MM.1S (cell line): ENCODE results near the gene WNT3.

Experiments used
- DNase-seq: peaks from one replicate; pipeline ENCODE4 v3.0.0-alpha.2; 2015
- H2AFZ ChIP-seq: fragments of 300-600 bp; sonication (generic); 2 replicates; pipeline ENCODE4 v1.6.0; 2016; ENCODE audit warnings: antibody characterized with exemption, low read length
- H3F3A ChIP-seq: fragments of 300-600 bp; sonication (generic); 2 replicates; pipeline ENCODE4 v1.6.1; 2016; ENCODE audit warnings: mild to moderate bottlenecking, antibody characterized with exemption, low read length, moderate library complexity, mixed read lengths; ENCODE audit not compliant: insufficient read depth
- H3K27ac ChIP-seq: fragments of 300-600 bp; sonication (generic); 2 replicates; pipeline ENCODE4 v1.5.1; 2016; ENCODE audit warnings: mild to moderate bottlenecking, low read length
- H3K27me3 ChIP-seq: fragments of 300-600 bp; sonication (generic); replicated peaks from 2 replicates; pipeline ENCODE4 v1.6.0; 2016; ENCODE audit warnings: low read length; ENCODE audit not compliant: insufficient read depth
- H3K36me3 ChIP-seq: fragments of 300-600 bp; sonication (generic); replicated peaks from 2 replicates; pipeline ENCODE4 v1.6.1; 2016; ENCODE audit warnings: mild to moderate bottlenecking, low read length, mixed read lengths; ENCODE audit not compliant: insufficient read depth
- H3K4me1 ChIP-seq: fragments of 300-600 bp; sonication (generic); 2 replicates; pipeline ENCODE4 v1.6.1; 2016; ENCODE audit warnings: low read length, mixed read lengths
- H3K4me2 ChIP-seq: fragments of 300-600 bp; sonication (generic); 2 replicates; pipeline ENCODE4 v1.6.0; 2016; ENCODE audit warnings: low read depth, low read length
- H3K4me3 ChIP-seq: fragments of 300-600 bp; sonication (generic); 2 replicates; pipeline ENCODE4 v1.5.1; 2016; ENCODE audit warnings: low read length, mixed read lengths
- H3K79me2 ChIP-seq: fragments of 300-600 bp; sonication (generic); 2 replicates; pipeline ENCODE4 v1.6.1; 2016; ENCODE audit warnings: mixed run types, low read length, mixed read lengths
- H3K9ac ChIP-seq: fragments of 300-600 bp; sonication (generic); 2 replicates; pipeline ENCODE4 v1.6.1; 2016; ENCODE audit warnings: low read length, mixed read lengths
- H3K9me2 ChIP-seq: fragments of 300-600 bp; sonication (generic); replicated peaks from 2 replicates; pipeline ENCODE4 v1.6.1; 2016; ENCODE audit warnings: mild to moderate bottlenecking, low read length, mixed read lengths; ENCODE audit not compliant: insufficient read depth
- H3K9me3 ChIP-seq: fragments of 300-600 bp; sonication (generic); replicated peaks from 2 replicates; pipeline ENCODE4 v1.6.1; 2016; ENCODE audit warnings: mild to moderate bottlenecking, low read length, mixed read lengths; ENCODE audit not compliant: insufficient read depth
- H4K20me1 ChIP-seq: fragments of 300-600 bp; sonication (generic); 2 replicates; pipeline ENCODE4 v1.6.1; 2016; ENCODE audit warnings: mild to moderate bottlenecking, low read length, moderate library complexity, mixed read lengths; ENCODE audit not compliant: insufficient read depth
- CTCF ChIP-seq: fragments of 300-600 bp; sonication (generic); IDR thresholded peaks from 2 replicates; pipeline ENCODE4 v1.5.1; 2016; ENCODE audit warnings: antibody characterized with exemption, low read length, mixed read lengths
- EZH2 ChIP-seq: fragments of 300-600 bp; sonication (generic); optimal IDR thresholded peaks from 2 replicates; pipeline ENCODE3; 2017; ENCODE audit warnings: low read depth, mild to moderate bottlenecking, antibody characterized with exemption, low read length, mixed read lengths
- EZH2phosphoT487 ChIP-seq: fragments of 300-600 bp; sonication (generic); IDR thresholded peaks from 2 replicates; pipeline ENCODE4 v1.6.1; 2018; ENCODE audit warnings: antibody characterized with exemption, low read length

The WNT3 gene

GRCh38 chr17:46742565-46743270 is 75.8 kb downstream of the WNT3 start:
- TF ChIP-seq CTCF: no peak
- TF ChIP-seq EZH2: no peak
- TF ChIP-seq EZH2phosphoT487: no peak
- Histone ChIP-seq H4K20me1 (no peaks in the 10 kb centered on the region), H3K27ac (no peak overlapping the region), H3K9me2 (no peaks in the 10 kb centered on the region), H3K36me3 (no peaks in the 10 kb centered on the region), H3F3A (no peaks in the 10 kb centered on the region), H3K4me2 (no peak overlapping the region), H3K9ac (no peak overlapping the region), H3K4me1 (no peaks in the 10 kb centered on the region), H3K4me3 (no peak overlapping the region), H2AFZ (no peak overlapping the region), H3K9me3 (no peaks in the 10 kb centered on the region), H3K27me3 (no peaks in the 10 kb centered on the region), H3K79me2 (no peaks in the 10 kb centered on the region)
- DNase-seq: no peak

- H3K4me1 ChIP-seq: no peaks in the 10 kb centered on the region
- no peak overlapping the region for H3K27ac ChIP-seq
- H2AFZ ChIP-seq: no peak overlapping the region
- H3K9me2 ChIP-seq: no peaks in the 10 kb centered on the region
- H3K4me3 ChIP-seq: no peak overlapping the region
- H4K20me1 ChIP-seq: no peaks in the 10 kb centered on the region
- no peak overlapping the region for H3K9ac ChIP-seq
- TF ChIP-seq CTCF: no peak
- no peak for TF ChIP-seq EZH2phosphoT487
- no peak for TF ChIP-seq EZH2
- no peak for DNase-seq
- H3K4me2 ChIP-seq: no peak overlapping the region
- no peaks in the 10 kb centered on the region for H3F3A ChIP-seq
- no peaks in the 10 kb centered on the region for H3K36me3 ChIP-seq
- no peaks in the 10 kb centered on the region for H3K27me3 ChIP-seq
- no peaks in the 10 kb centered on the region for H3K9me3 ChIP-seq
- no peaks in the 10 kb centered on the region for H3K79me2 ChIP-seq
Observed at GRCh38 chr17:46741122-46741730, 77.3 kb downstream of the WNT3 start.

- Histone ChIP-seq H3K9me3 (no peaks in the 10 kb centered on the region), H3K9me2 (no peaks in the 10 kb centered on the region), H3K27me3 (no peaks in the 10 kb centered on the region), H3K4me3 (no peak overlapping the region), H3F3A (no peaks in the 10 kb centered on the region), H3K79me2 (no peaks in the 10 kb centered on the region), H4K20me1 (no peaks in the 10 kb centered on the region), H2AFZ (no peak overlapping the region), H3K4me2 (no peak overlapping the region), H3K9ac (no peak overlapping the region), H3K36me3 (no peaks in the 10 kb centered on the region), H3K4me1 (no peaks in the 10 kb centered on the region), H3K27ac (no peak overlapping the region)
- DNase-seq: no peak
- no peak for TF ChIP-seq CTCF
- no peak for TF ChIP-seq EZH2phosphoT487
- TF ChIP-seq EZH2: no peak
Observed at GRCh38 chr17:46739982-46740381, 78.5 kb downstream of the WNT3 start.
